Liver (tissue), 9 donors: Measurements from ENCODE around the gene TTYH3. TPM values are rescaled to one million over a fixed set of nuclear protein-coding genes. Genes with fewer than 3 reads are reported as not detected.

Experiments used
- DNase-seq: peaks from one replicate; pipeline ENCODE4 v3.0.0-alpha.2; 2017; ENCODE audit warnings: low spot score
- H3K27ac ChIP-seq, 2 donors: one replicate each; pipeline ENCODE4 v1.7.0; 2013; ENCODE audit warnings: inconsistent platforms in 2 of 2, low read length in 2 of 2, control low read depth in 1 of 2, low read depth in 1 of 2, mild to moderate bottlenecking in 1 of 2
- H3K27me3 ChIP-seq, 4 donors: one replicate each; pipeline versions ENCODE4 v1.6.1 to v1.7.0; 2013; ENCODE audit warnings: low read length in 3 of 4, inconsistent platforms in 1 of 4, mild to moderate bottlenecking in 1 of 4, moderate library complexity in 1 of 4; ENCODE audit not compliant: control insufficient read depth in 4 of 4, insufficient read depth in 4 of 4
- H3K36me3 ChIP-seq, 4 donors: one replicate each; pipeline versions ENCODE4 v1.6.1 to v1.7.0; 2013; ENCODE audit warnings: low read length in 3 of 4, mild to moderate bottlenecking in 3 of 4, low read depth in 1 of 4, moderate library complexity in 1 of 4; ENCODE audit not compliant: control insufficient read depth in 4 of 4, insufficient read depth in 3 of 4
- H3K4me1 ChIP-seq, 4 donors: one replicate each; pipeline versions ENCODE4 v1.6.1 to v1.7.0; 2013; ENCODE audit warnings: low read length in 3 of 4, mild to moderate bottlenecking in 3 of 4, moderate library complexity in 1 of 4; ENCODE audit not compliant: control insufficient read depth in 4 of 4, insufficient read depth in 4 of 4
- H3K4me3 ChIP-seq, 3 donors: one replicate each; pipeline versions ENCODE4 v1.6.1 to v1.7.0; 2013; ENCODE audit warnings: low read length in 3 of 3, control low read depth in 1 of 3, low read depth in 1 of 3, mild to moderate bottlenecking in 1 of 3
- H3K9ac ChIP-seq, 2 donors: one replicate each; pipeline ENCODE4 v1.7.0; 2013; ENCODE audit warnings: low read length in 2 of 2, mild to moderate bottlenecking in 2 of 2, moderate library complexity in 2 of 2, control low read depth in 1 of 2, low read depth in 1 of 2
- H3K9me3 ChIP-seq, 4 donors: one replicate each; pipeline versions ENCODE4 v1.6.1 to v1.7.0; 2013; ENCODE audit warnings: low read length in 3 of 4; ENCODE audit not compliant: control insufficient read depth in 4 of 4
- ATF3 ChIP-seq: IDR thresholded peaks from 2 replicates; pipeline ENCODE4 v1.6.1; 2016; ENCODE audit warnings: antibody characterized with exemption
- EGR1 ChIP-seq, 2 donors: IDR thresholded peaks; 2 replicates each; pipeline ENCODE4 v1.6.1; 2016 to 2018; ENCODE audit warnings: antibody characterized with exemption in 2 of 2, low read depth in 2 of 2
- FOXA1 ChIP-seq: IDR thresholded peaks from 2 replicates; pipeline ENCODE4 v1.6.1; 2016; ENCODE audit warnings: antibody characterized with exemption
- FOXA2 ChIP-seq: IDR thresholded peaks from 2 replicates; pipeline ENCODE4 v1.6.1; 2016; ENCODE audit warnings: antibody characterized with exemption
- GABPA ChIP-seq, 2 donors: IDR thresholded peaks in 1 of 2; conservative IDR thresholded peaks in 1 of 2; 2 replicates each; pipeline ENCODE4 v1.6.1; 2016; ENCODE audit warnings: antibody characterized with exemption in 2 of 2, mild to moderate bottlenecking in 1 of 2, moderate library complexity in 1 of 2
- HNF4A ChIP-seq, 2 donors: conservative IDR thresholded peaks; 2 replicates each; pipeline ENCODE4 v1.6.1; 2016; ENCODE audit warnings: antibody characterized with exemption in 2 of 2, mild to moderate bottlenecking in 2 of 2
- HNF4G ChIP-seq: IDR thresholded peaks from 2 replicates; pipeline ENCODE4 v1.6.1; 2016; ENCODE audit warnings: antibody characterized with exemption
- JUND ChIP-seq, 2 donors: IDR thresholded peaks; 2 replicates each; pipeline ENCODE4 v1.6.1; 2016; ENCODE audit warnings: antibody characterized with exemption in 2 of 2
- MAX ChIP-seq: IDR thresholded peaks from 2 replicates; pipeline ENCODE4 v1.6.1; 2016; ENCODE audit warnings: antibody characterized with exemption
- NR2F2 ChIP-seq: IDR thresholded peaks from 2 replicates; pipeline ENCODE4 v1.6.1; 2016; ENCODE audit warnings: antibody characterized with exemption
- RAD21 ChIP-seq, 2 donors: IDR thresholded peaks; 2 replicates each; pipeline ENCODE4 v1.6.1; 2016; ENCODE audit warnings: antibody characterized with exemption in 2 of 2, mild to moderate bottlenecking in 2 of 2
- RXRA ChIP-seq, 2 donors: IDR thresholded peaks; 2 replicates each; pipeline ENCODE4 v1.6.1; 2017 to 2018; ENCODE audit warnings: antibody characterized with exemption in 2 of 2, mild to moderate bottlenecking in 1 of 2
- SP1 ChIP-seq: IDR thresholded peaks from 2 replicates; pipeline ENCODE4 v1.6.1; 2018; ENCODE audit warnings: antibody characterized with exemption, mild to moderate bottlenecking
- TAF1 ChIP-seq: conservative IDR thresholded peaks from 2 replicates; pipeline ENCODE4 v1.6.1; 2016; ENCODE audit warnings: antibody characterized with exemption, mild to moderate bottlenecking
- YY1 ChIP-seq: IDR thresholded peaks from 2 replicates; pipeline ENCODE4 v1.6.1; 2016; ENCODE audit warnings: antibody characterized with exemption, mild to moderate bottlenecking
- WGBS: extraction: QIAGEN DNeasy Blood & Tissue Kit; methylation state at CpG from one replicate; pipeline ENCODE4 v1.1.7; 2013; 5-methylcytosine and 5-hydroxymethylcytosine counted together
- polyA plus RNA-seq, 2 donors: library from polyadenylated mRNA; stranded (reverse) in 1 of 2; unstranded in 1 of 2; fragments of 200-250 nt in 1 of 2; fragments of >200 nt in 1 of 2; fragmentation: Nextera tagmentation in 1 of 2; extraction: Ambion mirVana in 1 of 2; gene quantifications; one replicate each; pipeline versions ENCODE4 v1.2.1 to v1.2.3, GENCODE V29; 2013 to 2015
- total RNA-seq, 2 donors: library from RNA; depleted of rRNA; stranded (reverse); fragments of >200 nt; gene quantifications; one replicate each; pipeline ENCODE4 v1.2.3, GENCODE V29; 2014
- TF ChIP-seq, protein P1 (sequence below): IDR thresholded peaks from 2 replicates; pipeline ENCODE4 v1.6.1; 2016; ENCODE audit warnings: antibody characterized with exemption
- TF ChIP-seq, protein P2 (sequence below): fragments of 150-350 bp; IDR thresholded peaks from 2 replicates; pipeline ENCODE4 v1.5.1; 2017; ENCODE audit warnings: improper control_type of control experiment, low read depth, low read length; ENCODE audit not compliant: missing input control
- TF ChIP-seq, protein P3 (sequence below): IDR thresholded peaks from 2 replicates; pipeline ENCODE4 v1.6.1; 2016; ENCODE audit warnings: antibody characterized with exemption, mild to moderate bottlenecking
- donor health status: healthy.
- donor health status: healthy.
- donor health status: healthy.
- donor health status: healthy.
- donor health status: healthy.

Gene TTYH3
- total and polyA plus RNA-seq, 4 donors = 8.2 to 19.6 (median 17.4) TPM

GRCh38 chr7:2666155-2666554, 34.4 kb downstream of the TTYH3 start:
- Histone ChIP-seq H3K36me3 (peaks cover 0 to 4% (median 0%) of the 10 kb centered on the region in 4 donors), H3K9me3 (no peaks in the 10 kb centered on the region), H3K9ac (no peak overlapping the region), H3K4me3 (no peak overlapping the region), H3K4me1 (peaks cover 11 to 54% (median 44%) of the 10 kb centered on the region in 4 donors), H3K27ac (peak overlapping the region in 1 of 2 donors; percentile 75), H3K27me3 (no peaks in the 10 kb centered on the region)
- DNase-seq = no peak
- TF ChIP-seq JUND (IDR thresholded peaks at IDR 0.05) (no peak), NR2F2 (no peak)
- 39% methylated on average over 6 of the region's 6 CpGs for WGBS

DNA sequence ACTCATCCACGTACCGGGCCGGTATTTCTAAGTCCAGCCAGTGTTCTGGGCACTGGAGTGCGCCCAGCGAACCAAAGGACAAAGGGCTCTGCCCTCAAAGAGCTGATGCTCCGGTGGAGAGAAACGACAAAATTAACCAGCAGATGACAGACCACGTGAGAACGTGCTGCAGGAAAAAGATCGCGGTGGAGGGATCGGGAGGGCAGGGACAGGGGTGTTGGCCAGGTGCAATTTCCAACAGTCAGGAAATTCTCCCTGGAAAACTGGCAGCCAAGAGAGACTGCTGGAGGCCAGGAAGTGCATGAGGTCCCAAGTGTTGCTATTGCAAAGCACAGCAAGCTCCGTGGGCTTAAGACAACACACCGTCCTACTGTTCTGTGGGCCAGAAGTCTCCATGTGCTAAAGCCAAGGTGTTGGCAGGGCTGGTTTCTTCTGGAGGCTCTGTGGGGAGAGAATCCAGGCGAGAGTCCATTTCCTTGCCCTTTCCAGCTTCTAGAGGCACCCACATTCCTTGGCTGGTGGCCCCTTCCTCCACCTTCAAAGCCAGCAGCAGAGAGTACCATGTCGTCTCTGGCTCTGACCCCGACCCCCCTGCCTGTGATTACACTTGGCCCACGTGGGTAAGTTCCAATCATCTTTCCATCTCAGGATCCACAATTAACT, 34.9 kb downstream of the TTYH3 start:
- no peak overlapping the region for H3K4me3 ChIP-seq
- H3K27me3 ChIP-seq = no peaks in the 10 kb centered on the region
- 39% methylated on average over 18 of the region's 18 CpGs for WGBS
- no peak overlapping the region for H3K9ac ChIP-seq
- peaks cover 0 to 2% (median 0%) of the 10 kb centered on the region in 4 donors for H3K36me3 ChIP-seq
- peaks cover 10 to 50% (median 39%) of the 10 kb centered on the region in 4 donors for H3K4me1 ChIP-seq
- TF ChIP-seq MAX (peak; percentile 92), SP1 (peak; percentile 84), GABPA (IDR thresholded peaks at IDR 0.05 in 1 of 2, conservative IDR thresholded peaks at IDR 0.05 in 1 of 2) (no peak), FOXA1 (no peak), HNF4A (conservative IDR thresholded peaks at IDR 0.05) (peak; percentile 93 to 96), EGR1 (IDR thresholded peaks at IDR 0.05; ENCODE audit: low read depth in 2 of 2) (peak; percentile 53 to 91), RAD21 (IDR thresholded peaks at IDR 0.05) (peak in 1 of 2 donors; percentile 17), FOXA2 (no peak), NR2F2 (peak; percentile 65), TAF1 (no peak), YY1 (peak; percentile 46), JUND (IDR thresholded peaks at IDR 0.05) (no peak), ATF3 (no peak), RXRA (IDR thresholded peaks at IDR 0.05) (peak; percentile 85 to 93), HNF4G (peak; percentile 68)
- TF ChIP-seq, protein P1, sequence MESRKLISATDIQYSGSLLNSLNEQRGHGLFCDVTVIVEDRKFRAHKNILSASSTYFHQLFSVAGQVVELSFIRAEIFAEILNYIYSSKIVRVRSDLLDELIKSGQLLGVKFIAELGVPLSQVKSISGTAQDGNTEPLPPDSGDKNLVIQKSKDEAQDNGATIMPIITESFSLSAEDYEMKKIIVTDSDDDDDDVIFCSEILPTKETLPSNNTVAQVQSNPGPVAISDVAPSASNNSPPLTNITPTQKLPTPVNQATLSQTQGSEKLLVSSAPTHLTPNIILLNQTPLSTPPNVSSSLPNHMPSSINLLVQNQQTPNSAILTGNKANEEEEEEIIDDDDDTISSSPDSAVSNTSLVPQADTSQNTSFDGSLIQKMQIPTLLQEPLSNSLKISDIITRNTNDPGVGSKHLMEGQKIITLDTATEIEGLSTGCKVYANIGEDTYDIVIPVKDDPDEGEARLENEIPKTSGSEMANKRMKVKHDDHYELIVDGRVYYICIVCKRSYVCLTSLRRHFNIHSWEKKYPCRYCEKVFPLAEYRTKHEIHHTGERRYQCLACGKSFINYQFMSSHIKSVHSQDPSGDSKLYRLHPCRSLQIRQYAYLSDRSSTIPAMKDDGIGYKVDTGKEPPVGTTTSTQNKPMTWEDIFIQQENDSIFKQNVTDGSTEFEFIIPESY = no peak
- TF ChIP-seq, protein P2, sequence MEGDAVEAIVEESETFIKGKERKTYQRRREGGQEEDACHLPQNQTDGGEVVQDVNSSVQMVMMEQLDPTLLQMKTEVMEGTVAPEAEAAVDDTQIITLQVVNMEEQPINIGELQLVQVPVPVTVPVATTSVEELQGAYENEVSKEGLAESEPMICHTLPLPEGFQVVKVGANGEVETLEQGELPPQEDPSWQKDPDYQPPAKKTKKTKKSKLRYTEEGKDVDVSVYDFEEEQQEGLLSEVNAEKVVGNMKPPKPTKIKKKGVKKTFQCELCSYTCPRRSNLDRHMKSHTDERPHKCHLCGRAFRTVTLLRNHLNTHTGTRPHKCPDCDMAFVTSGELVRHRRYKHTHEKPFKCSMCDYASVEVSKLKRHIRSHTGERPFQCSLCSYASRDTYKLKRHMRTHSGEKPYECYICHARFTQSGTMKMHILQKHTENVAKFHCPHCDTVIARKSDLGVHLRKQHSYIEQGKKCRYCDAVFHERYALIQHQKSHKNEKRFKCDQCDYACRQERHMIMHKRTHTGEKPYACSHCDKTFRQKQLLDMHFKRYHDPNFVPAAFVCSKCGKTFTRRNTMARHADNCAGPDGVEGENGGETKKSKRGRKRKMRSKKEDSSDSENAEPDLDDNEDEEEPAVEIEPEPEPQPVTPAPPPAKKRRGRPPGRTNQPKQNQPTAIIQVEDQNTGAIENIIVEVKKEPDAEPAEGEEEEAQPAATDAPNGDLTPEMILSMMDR = no peak
- TF ChIP-seq, protein P3, sequence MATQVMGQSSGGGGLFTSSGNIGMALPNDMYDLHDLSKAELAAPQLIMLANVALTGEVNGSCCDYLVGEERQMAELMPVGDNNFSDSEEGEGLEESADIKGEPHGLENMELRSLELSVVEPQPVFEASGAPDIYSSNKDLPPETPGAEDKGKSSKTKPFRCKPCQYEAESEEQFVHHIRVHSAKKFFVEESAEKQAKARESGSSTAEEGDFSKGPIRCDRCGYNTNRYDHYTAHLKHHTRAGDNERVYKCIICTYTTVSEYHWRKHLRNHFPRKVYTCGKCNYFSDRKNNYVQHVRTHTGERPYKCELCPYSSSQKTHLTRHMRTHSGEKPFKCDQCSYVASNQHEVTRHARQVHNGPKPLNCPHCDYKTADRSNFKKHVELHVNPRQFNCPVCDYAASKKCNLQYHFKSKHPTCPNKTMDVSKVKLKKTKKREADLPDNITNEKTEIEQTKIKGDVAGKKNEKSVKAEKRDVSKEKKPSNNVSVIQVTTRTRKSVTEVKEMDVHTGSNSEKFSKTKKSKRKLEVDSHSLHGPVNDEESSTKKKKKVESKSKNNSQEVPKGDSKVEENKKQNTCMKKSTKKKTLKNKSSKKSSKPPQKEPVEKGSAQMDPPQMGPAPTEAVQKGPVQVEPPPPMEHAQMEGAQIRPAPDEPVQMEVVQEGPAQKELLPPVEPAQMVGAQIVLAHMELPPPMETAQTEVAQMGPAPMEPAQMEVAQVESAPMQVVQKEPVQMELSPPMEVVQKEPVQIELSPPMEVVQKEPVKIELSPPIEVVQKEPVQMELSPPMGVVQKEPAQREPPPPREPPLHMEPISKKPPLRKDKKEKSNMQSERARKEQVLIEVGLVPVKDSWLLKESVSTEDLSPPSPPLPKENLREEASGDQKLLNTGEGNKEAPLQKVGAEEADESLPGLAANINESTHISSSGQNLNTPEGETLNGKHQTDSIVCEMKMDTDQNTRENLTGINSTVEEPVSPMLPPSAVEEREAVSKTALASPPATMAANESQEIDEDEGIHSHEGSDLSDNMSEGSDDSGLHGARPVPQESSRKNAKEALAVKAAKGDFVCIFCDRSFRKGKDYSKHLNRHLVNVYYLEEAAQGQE = peak; percentile 53
- no peak for DNase-seq
- no peaks in the 10 kb centered on the region for H3K9me3 ChIP-seq
- H3K27ac ChIP-seq = peak overlapping the region in 1 of 2 donors; percentile 75
